HG03097 (cell line): ENCODE data around the gene LRRC9.
"Not testable (repeated sequence)": the region's sequence is repeated elsewhere in the genome, so short reads cannot be mapped to it uniquely, and the experiment has no call there.

Source experiments
- ATAC-seq: cut with Tn5 transposase; IDR thresholded peaks from one replicate; pipeline ENCODE4 v1.9.1; 2021; ENCODE audit not compliant: unreplicated experiment, low FRiP score

The LRRC9 gene

DNA sequence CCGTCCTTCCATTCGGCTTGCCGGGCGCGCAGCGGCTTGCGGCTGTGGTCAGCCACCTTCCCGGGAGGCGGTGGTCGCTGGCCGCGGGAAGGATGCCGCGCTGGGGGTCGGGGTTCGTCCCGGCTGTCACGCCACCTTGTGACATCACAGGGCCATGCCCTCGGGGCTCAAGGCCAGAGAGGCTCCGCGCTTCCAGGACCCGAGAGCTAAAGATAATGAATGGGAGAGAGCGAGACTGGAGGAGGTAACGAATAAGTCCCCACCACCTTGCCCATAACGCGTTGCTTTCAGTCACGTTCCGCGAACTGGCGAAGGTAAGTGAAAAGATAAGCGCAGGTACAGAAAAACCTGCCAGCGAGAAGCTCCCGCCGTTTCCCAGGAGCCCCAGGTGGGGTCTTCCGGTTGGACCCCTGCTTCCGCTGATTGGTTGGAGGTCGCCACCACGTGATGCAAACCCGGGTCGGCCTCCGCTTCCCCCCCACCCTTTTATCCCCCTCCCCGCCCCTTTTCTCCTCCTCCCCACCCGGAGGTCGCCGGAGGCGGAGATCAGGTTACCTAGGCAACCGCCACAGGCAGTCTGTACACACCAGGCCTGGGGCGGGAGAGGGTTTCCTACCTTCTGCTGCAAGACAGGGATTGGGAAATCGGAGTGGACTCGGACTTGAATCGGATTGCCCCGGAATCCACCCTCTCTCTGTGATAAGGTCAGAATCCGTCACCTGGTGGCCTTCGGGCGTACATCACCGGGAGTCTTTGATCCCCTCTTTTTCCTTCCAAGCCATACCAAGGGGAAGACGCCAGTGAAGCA is at the start of gene LRRC9:
Gene LRRC9 (plus strand): TSS at position 575 of the 808 bp plus-strand sequence.
- no peak for ATAC-seq

DNA sequence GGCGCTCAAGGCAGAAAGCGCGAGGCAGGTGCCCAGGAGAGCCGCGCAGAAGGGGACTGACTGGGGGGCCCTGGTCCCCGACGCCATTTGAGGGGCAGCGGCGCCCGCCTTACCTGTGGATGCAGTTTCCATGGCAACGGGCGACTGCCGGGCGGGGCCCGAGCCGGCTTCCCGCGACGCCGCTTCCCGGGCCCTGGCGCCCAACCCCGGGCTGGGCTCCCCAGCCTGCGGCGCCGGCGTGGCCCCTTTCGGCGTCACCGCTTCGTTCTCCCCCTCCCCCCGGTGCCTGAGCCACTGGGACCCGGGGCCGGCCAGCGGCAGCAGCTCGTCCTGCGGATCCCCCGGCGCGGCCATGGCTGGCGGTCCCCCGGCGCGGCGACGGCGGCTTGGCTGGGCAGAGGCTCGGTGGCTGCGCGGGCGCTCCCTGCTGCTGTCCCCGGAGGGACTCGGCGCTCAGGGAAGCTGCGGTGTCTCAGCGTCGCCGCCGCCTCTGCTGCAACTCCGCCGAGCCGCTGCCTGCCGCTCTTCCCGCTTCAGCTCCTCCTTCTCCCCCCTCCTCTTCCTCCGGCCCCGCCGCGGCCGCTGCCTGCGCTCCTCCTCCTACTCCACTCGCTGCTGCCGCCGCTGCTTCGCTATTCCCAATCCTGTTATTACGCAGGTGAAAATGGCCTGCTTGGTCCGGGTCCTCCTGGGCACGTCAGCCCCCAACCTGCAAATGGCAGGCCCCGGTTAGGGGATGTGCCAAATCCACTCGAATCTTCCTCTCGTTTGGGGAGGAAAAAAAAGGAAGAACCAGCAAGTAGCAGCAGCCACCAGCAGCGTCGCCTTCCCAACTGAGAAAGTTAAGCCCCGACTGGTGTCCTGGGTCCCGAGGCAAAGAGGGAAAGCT is 49.4 kb upstream of the LRRC9 start, which contains the start of gene RTN1:
Gene RTN1 (minus strand): TSS at position 500 of the 889 bp plus-strand sequence. CDS start 146 bp downstream, at position 354.
- ATAC-seq = no peak

- no peak for ATAC-seq
Measured at GRCh38 chr14:59871166-59871495, 48.8 kb upstream of the LRRC9 start.

- ATAC-seq = no peak
Measured at GRCh38 chr14:59882957-59883356, 37.0 kb upstream of the LRRC9 start.

GRCh38 chr14:59890676-59891075 is 29.3 kb upstream of the LRRC9 start:
- ATAC-seq = no peak

GRCh38 chr14:59895721-59896120 is 24.2 kb upstream of the LRRC9 start:
- no peak for ATAC-seq

- ATAC-seq = no peak
Measured at GRCh38 chr14:59897757-59898383, 22.1 kb upstream of the LRRC9 start.

GRCh38 chr14:59900556-59900955 is 19.4 kb upstream of the LRRC9 start:
- no peak for ATAC-seq

DNA sequence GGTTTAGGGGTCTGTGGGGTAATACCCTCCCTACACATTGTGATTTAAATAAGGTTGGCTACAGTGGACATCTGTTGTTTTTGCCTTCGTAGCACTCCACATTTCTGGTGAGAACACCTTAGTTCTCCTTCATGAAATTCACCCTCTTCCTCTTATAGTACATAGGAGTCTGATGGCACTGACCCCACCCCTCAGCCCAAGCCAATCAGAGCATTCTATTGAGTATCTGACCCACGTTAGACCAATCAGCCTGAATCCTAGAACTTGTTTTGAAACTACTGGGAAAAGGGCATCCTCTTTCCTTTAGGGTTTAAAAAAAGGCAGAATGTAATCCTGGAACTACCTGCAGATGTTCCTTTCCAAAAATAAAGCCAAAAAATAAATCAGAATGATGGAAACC is 15.8 kb upstream of the LRRC9 start:
- no peak for ATAC-seq

DNA sequence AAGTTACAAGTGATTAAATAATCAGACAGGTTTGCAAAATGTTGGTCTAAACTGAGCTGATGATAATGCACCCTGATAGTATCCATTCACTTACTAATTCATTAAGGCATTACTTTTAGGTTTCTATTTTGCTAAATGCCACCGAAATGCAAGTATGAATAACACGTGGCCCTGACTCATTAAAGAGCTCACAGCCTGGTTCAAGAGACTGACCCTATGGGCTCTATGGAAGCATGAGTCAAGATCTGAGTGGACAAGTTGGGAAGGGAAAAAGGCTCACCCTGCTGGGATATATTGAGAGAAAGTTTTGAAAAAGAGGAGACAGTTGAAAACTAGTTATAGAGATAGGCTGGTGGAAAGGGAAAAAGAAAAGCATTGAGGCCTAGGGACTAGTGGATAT is 14.8 kb upstream of the LRRC9 start:
- no peak for ATAC-seq

GRCh38 chr14:59912443-59912842 is 7.5 kb upstream of the LRRC9 start:
- ATAC-seq = no peak

DNA sequence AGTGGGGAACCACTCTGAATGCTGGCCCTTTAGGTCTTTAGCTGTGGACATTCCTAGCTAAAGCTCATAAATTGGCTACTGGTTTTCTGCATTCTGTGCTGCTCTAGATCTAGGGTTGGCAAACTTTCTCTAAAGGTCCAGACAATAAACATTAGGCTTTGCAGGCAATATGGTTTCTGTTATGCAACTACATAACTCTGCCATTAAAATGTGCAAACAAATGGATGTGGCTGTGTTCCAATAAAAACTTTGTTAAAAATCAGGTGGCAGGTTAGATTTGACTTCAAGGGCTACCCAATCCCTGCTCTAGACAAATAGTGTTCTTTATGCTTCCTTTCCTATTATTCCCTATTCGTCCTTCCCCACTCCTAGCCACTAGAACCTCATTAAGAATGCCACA is 6.8 kb upstream of the LRRC9 start:
- ATAC-seq = no peak

- no peak for ATAC-seq
Measured at GRCh38 chr14:59918824-59919569, 947 bp upstream of the LRRC9 start.

- no peak for ATAC-seq
Measured at GRCh38 chr14:59920378-59920683, 387 bp downstream of the LRRC9 start.

DNA sequence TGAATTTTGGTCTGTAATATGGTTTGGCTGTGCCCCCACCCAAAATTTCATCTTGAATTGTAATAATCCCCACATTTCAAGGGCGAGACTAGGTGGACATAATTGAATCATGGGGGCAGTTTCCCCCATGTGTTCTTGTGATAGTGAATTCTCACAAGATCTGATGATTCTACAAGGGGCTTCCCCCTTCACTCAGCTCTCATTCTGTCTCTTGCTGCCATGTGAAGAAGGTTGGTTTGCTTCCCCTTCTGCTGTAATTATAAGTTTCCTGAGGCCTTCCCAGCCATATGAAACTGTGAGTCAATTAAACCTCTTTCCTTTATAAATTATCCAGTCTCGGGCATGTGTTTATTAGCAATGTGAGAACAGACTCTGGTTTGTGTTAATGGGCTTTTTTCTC is 5.9 kb downstream of the LRRC9 start:
- no peak for ATAC-seq

DNA sequence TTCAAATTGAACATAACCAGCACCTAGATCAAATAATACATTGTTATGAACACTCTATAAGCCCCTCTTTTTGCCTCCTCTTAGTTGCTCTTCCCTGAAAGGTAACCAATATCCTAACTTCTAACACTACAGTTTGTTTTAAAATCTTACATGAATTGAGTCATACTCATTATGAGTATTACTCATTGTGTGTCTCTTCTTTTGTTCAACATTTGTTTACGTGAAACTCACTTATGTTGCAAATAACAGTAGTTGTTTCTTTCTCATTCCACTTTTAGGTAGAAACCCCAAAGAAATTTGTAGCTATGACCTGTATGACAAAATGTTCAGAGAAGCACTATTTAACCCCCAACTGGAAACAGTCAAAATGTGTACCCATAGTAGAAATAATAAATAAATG is 6.6 kb downstream of the LRRC9 start:
- ATAC-seq = no peak

- ATAC-seq = no peak
Measured at GRCh38 chr14:59931237-59931636, 11.3 kb downstream of the LRRC9 start.

DNA sequence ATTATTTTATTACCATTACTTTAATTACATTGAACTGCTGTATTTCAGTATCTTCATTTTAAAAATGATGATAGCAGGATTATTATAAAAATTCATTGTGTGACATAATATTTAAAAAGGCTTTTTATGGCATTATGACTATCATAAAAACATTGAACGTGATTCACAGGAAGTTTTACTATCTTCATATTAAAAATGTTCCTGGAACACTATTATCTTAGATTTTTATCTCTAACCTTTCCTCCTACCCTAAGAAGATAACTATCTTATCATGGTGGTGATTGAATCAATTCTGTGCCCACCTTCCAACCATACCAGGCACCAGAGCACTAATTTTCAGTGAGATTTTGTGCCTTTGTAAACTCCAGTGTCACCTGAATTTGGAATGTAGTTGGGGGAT is 16.2 kb downstream of the LRRC9 start:
- ATAC-seq = no peak

DNA sequence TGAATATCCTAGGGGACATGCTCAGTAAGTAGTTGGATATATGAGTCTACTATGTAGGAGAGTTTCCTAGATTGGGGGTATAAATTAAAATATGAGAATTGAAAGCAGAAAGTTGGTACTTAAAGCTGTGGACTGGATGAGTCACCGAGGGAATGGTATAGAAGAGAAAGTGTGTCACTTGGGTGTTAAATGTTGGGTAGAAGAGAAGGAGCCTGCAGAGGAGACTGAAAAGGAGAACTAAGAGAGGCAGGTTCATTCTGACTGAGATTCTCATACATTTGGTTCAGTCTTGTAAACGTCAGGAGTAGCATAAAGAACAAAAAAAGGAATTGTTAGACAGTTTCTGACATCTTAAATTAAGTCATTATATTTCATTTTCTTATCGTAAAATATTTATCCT is 19.9 kb downstream of the LRRC9 start:
- peak; percentile 68 for ATAC-seq

DNA sequence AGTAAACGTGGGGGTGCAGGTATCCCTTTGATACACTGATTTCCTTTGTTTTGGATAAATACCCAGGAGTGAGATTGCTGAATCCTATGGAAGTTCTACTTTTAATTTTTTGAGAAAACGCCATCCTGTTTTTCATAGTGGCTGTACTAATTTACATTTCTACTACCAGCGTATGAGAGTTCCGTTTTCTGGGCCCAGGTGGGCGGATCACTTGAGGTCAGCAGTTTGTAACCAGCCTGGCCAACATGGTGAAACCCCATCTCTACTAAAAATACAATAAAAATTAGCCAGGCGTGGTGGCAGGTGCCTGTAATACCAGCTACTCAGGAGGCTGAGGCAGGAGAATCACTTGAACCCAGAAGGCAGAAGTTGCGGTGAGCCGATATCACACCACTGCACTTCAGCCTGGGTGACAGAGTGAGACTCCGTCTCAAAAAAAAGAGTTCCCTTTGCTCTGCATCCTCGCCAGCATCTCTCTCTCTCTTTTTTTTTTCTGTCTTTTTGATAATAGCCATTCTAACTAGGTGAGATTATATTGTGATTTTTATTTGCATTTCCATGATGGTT is 22.4 kb downstream of the LRRC9 start:
- ATAC-seq = not testable (repeated sequence)
